Chondrocyte (in vitro differentiated cells): ENCODE results near the gene SIX5. TPM values are rescaled to one million over a fixed set of nuclear protein-coding genes. Genes with fewer than 3 reads are reported as not detected.
A peak's percentile ranks its signal among the peaks of the same experiment; 100 is the strongest.
"Not testable (repeated sequence)": the region's sequence is repeated elsewhere in the genome, so short reads cannot be mapped to it uniquely, and the experiment has no call there.

Experiments used
- DNase-seq: peaks from one replicate; pipeline ENCODE4 v3.0.0; 2021; ENCODE audit warnings: mixed read lengths, low spot score
- H3K27ac Mint-ChIP-seq: one replicate; pipeline ENCODE4 v1.8.0; 2021; ENCODE audit warnings: mild to moderate bottlenecking, moderate library complexity, mixed read lengths; ENCODE audit not compliant: unreplicated experiment
- H3K27me3 Mint-ChIP-seq: 2 replicates; pipeline ENCODE4 v1.8.0; 2021; ENCODE audit warnings: low read depth, mixed read lengths
- H3K36me3 Mint-ChIP-seq: 2 replicates; pipeline ENCODE4 v1.8.0; 2021; ENCODE audit warnings: low read depth, mixed read lengths
- H3K4me1 Mint-ChIP-seq: 2 replicates; pipeline ENCODE4 v1.8.0; 2021; ENCODE audit warnings: low read depth, mild to moderate bottlenecking, mixed read lengths
- H3K4me3 Mint-ChIP-seq: one replicate; pipeline ENCODE4 v1.8.0; 2021; ENCODE audit warnings: mild to moderate bottlenecking, moderate library complexity, mixed read lengths; ENCODE audit not compliant: unreplicated experiment
- H3K9me3 Mint-ChIP-seq: 2 replicates; pipeline ENCODE4 v1.8.0; 2021; ENCODE audit warnings: low read depth, mixed read lengths
- CTCF ChIP-seq: fragments of 200-600 bp; sonication (generic); IDR thresholded peaks from 2 replicates; pipeline ENCODE4 v1.5.0; 2021; ENCODE audit warnings: antibody characterized with exemption, mild to moderate bottlenecking, moderate library complexity
- total RNA-seq: library from RNA; stranded (reverse); gene quantifications from 3 replicates; pipeline ENCODE4 v1.2.1, GENCODE V29; 2021

Gene SIX5
- total RNA-seq, 1 donor from 2014 or later: 33.0 TPM

- no peaks in the 10 kb centered on the region for H3K36me3 Mint-ChIP-seq
- H3K27me3 Mint-ChIP-seq: no peaks in the 10 kb centered on the region
- DNase-seq: no peak
- no peak overlapping the region for H3K27ac Mint-ChIP-seq
- H3K4me3 Mint-ChIP-seq: no peak overlapping the region
- peaks cover 19% of the 10 kb centered on the region for H3K4me1 Mint-ChIP-seq
- H3K9me3 Mint-ChIP-seq: no peaks in the 10 kb centered on the region
- no peak for TF ChIP-seq CTCF
Measured at GRCh38 chr19:45805719-45806118, 36.7 kb upstream of the SIX5 start.

- Mint-ChIP-seq H3K9me3 (no peaks in the 10 kb centered on the region), H3K27ac (no peak overlapping the region), H3K4me1 (peaks cover 17% of the 10 kb centered on the region), H3K36me3 (no peaks in the 10 kb centered on the region), H3K27me3 (no peaks in the 10 kb centered on the region), H3K4me3 (no peak overlapping the region)
- no peak for DNase-seq
- no peak for TF ChIP-seq CTCF
Measured at GRCh38 chr19:45804959-45805230, 35.8 kb upstream of the SIX5 start.

GRCh38 chr19:45804140-45804958, 35.3 kb upstream of the SIX5 start:
- DNase-seq: peak; percentile 92
- no peaks in the 10 kb centered on the region for H3K9me3 Mint-ChIP-seq
- no peaks in the 10 kb centered on the region for H3K36me3 Mint-ChIP-seq
- peaks cover 14% of the 10 kb centered on the region for H3K4me1 Mint-ChIP-seq
- no peak for TF ChIP-seq CTCF
- no peak overlapping the region for H3K27ac Mint-ChIP-seq
- H3K4me3 Mint-ChIP-seq: no peak overlapping the region
- no peaks in the 10 kb centered on the region for H3K27me3 Mint-ChIP-seq

GRCh38 chr19:45801603-45802175, 32.6 kb upstream of the SIX5 start:
- Mint-ChIP-seq H3K27me3 (no peaks in the 10 kb centered on the region), H3K36me3 (no peaks in the 10 kb centered on the region), H3K4me3 (no peak overlapping the region), H3K4me1 (peaks cover 19% of the 10 kb centered on the region), H3K27ac (peak overlapping the region; percentile 12), H3K9me3 (no peaks in the 10 kb centered on the region)
- DNase-seq: no peak
- TF ChIP-seq CTCF: no peak

- no peak for DNase-seq
Measured at GRCh38 chr19:45800070-45800553, 31.1 kb upstream of the SIX5 start.

GRCh38 chr19:45799541-45799940, 30.5 kb upstream of the SIX5 start:
- not testable (repeated sequence) for H3K27me3 Mint-ChIP-seq, H3K36me3 Mint-ChIP-seq, H3K9me3 Mint-ChIP-seq, DNase-seq, H3K4me3 Mint-ChIP-seq
- Mint-ChIP-seq H3K27ac (peak overlapping the region; percentile 8), H3K4me1 (peaks cover 13% of the 10 kb centered on the region)

More at GRCh38 chr19:45800070-45800553, 31.1 kb upstream of the SIX5 start:
- TF ChIP-seq CTCF: no peak
- Mint-ChIP-seq H3K4me1 (peaks cover 13% of the 10 kb centered on the region), H3K4me3 (no peak overlapping the region), H3K36me3 (no peaks in the 10 kb centered on the region), H3K9me3 (no peaks in the 10 kb centered on the region), H3K27ac (peak overlapping the region; percentile 17), H3K27me3 (no peaks in the 10 kb centered on the region)
